COLO668 (cell line): ENCODE data around the gene TTC3.
"Not testable (repeated sequence)": the region's sequence is repeated elsewhere in the genome, so short reads cannot be mapped to it uniquely, and the experiment has no call there.

Experiments used
- DNase-seq: peaks from one replicate; lab custom pipeline; 2025; ENCODE audit not compliant: unreplicated experiment; lab: John Stamatoyannopoulos, UW

TTC3 gene

DNA sequence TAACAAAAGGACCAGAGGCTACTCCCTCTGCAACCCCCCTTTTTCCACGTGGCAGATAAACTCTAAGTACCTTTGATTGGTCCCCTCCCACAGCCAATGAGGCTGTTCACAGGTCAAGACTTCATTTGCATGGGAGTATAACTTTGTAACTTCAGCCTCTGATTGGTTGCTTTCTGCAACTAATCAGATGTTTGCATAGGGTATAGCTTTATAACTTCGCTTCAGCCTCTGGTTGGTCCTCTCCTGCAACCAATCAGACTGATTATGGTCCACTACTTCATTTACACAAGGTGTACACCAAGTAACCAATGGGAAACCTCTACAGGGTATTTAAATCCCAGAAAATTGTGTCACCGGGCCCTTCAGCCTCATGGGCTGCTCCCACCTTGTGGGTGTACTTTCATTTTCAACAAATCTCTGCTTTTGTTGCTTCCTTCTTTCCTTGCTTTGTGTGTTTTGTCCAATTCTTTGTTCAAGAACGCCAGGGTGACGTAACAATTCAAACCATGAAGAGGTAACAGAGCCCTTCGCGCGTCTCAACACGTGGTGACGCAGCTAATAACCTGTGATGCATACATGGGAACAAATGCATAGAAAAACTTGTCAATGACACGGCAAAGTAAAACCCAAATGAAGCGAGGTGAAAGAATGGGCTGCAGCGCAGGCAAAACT, 146.8 kb downstream of the TTC3 start:
- no peak for DNase-seq

DNA sequence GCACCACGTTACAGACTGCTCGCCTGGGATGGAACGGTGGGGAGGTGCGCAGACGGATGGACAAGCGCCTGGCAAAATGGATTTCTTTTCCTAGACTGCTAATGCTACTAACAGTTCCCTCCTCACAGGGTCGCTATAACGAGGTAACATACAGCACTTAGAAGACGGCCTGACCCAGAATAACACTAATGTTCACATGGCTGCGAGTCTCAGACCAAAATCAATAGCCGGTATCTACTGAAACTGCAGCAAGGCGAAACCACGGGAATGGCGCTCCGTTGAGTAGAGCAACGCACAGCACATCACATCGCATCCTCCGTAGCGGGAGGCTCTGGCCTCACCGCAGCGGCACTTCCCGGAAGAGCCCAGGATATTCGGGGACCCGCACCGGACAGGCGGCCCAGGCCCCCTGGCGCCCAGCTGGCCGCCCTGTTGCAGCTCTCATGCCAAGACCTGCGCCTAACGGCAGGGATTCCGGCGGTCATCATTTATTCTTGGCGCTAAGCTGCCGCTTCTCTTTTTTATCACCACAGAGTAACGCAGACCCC, 147.5 kb downstream of the TTC3 start:
- DNase-seq = peak; percentile 73

DNA sequence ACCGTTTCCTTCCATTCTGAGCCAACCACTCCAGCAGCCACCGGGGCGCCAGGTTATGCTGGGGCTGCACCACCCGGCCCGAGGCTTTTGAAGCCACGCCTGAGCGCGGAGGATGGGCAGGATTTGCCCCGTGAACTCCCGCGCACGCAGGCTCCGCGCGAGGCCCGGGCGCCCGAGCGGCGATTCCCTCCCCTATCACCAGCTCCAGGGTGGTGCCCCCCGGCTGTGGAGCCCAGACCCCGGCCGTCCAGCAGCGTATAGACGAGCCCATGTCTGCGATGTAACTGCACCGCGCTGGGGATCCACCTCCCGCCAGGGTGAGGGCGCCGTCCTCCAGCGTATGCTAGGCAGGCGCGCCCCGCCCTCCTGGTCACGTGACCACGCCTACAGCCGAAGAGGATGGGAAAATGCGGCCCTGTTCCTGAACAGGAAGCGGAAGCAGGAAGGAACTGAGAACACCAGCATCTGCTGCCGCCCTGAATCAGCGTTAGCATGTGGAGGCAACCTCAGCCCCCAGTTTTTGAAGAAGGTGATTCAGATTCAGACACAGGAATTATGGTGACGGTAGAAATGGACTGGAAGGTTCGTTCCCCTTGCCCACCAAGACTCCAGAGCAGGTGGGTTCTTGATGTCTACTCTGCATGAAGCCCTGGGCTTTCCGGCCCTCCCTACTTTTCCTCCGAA, 148.1 kb downstream of the TTC3 start:
- peak; percentile 97 for DNase-seq

DNA sequence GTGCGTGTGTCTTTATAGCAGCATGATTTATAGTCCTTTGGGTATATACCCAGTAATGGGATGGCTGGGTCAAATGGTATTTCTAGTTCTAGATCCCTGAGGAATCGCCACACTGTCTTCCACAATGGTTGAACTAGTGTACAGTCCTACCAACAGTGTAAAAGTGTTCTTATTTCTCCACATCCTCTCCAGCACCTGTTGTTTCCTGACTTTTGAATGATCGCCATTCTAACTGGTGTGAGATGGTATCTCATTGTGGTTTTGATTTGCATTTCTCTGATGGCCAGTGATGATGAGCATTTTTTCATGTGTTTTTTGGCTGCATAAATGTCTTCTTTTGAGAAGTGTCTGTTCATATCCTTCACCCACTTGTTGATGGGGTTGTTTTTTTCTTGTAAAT, 149.2 kb downstream of the TTC3 start:
- DNase-seq = not testable (repeated sequence)

DNA sequence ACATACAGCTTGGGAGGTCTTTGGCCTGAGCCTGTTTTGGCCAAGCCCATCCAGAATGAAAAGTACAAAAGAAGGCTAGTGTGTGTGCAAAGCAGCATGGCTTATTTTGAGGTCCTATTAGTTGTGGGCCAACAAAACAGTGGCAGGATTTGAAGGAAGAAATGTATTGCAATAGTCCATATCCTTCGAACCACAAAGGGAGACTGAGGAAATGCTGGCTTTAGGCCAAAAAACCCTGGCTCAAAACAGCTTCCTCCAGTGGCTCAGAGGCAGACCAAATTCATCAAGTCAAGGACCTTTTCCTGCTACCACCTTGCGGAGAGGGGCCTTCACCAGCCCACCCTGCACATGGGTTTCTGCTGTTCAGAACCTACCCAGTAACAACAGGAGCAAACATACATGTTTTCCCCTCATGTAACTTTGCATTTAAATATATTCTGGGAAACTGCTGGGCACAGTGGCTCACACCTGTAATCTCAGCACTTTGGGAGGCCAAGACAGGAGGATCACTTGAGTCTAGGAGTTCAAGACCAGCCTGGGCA, 150.8 kb downstream of the TTC3 start:
- DNase-seq = no peak

- DNase-seq = no peak
These were observed 152.1 kb downstream of the TTC3 start for GRCh38 chr21:37224861-37225839.

GRCh38 chr21:37226041-37226920, 153.2 kb downstream of the TTC3 start:
- no peak for DNase-seq

DNA sequence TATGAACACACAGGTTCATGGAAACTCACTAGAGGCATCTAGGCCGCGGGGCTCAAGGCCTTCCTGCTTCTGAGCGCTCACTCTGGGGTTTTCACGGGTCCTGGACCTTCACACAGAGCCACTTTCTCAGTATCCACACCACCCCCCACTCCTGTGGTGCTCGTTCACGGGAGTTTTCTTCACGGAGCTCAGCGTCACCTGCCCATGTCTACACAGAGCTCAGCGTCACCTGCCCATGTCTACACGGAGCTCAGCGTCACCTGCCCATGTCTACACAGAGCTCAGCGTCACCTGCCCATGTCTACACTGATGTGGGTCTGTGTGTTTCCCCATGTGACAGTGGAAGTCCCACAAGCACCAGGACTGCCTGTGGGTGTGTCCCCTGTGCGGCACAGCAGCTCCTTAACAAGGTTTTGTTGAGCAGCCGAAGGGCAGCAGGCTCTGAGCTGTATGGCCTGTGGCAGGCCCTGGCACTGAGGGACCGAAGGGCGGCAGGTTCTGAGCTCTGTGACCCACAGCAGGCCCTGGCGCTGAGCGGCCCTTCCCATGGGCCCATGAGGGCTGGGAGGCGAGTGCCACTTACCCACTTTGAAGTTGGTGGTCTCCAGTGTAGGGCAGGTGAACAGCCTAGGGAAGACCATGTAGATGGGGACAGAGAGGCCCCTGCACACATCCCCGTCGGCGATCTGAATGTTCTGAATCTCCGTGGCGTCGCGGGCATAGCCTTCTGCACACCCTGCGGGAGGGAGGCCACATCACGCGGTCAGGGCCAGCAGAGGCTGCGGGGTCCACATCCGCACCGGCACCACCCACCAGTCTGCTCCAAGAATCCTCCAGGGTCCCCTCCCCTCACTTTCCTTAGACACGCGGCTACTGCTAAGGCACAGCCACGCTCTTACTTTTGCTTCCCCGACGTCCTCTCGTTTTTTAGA, 154.3 kb downstream of the TTC3 start:
- no peak for DNase-seq

DNA sequence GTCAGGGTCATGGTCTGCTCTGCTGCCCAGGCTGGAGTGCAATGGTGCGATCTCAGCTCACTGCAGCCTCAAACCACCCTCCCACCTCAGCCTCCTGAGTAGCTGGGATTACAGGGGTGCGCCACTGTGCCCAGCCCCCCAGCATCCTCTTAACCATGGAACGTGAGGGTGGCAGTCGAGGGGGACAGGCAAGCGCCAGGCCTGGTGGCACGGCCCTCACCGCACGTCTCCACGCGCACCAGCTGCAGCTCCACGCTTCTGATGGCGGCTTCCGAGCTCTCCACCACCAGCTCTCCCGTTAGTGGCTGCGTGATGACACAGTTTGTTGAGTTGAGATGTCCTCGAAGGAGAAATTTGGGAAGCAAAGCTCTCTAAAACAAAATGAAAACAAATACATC, 154.9 kb downstream of the TTC3 start:
- DNase-seq = no peak

GRCh38 chr21:37230632-37231248, 157.7 kb downstream of the TTC3 start:
- DNase-seq = peak; percentile 87

- DNase-seq = peak; percentile 61
These were observed 158.2 kb downstream of the TTC3 start for GRCh38 chr21:37231249-37231645.

- DNase-seq = no peak
These were observed 158.6 kb downstream of the TTC3 start for GRCh38 chr21:37231671-37232070.

DNA sequence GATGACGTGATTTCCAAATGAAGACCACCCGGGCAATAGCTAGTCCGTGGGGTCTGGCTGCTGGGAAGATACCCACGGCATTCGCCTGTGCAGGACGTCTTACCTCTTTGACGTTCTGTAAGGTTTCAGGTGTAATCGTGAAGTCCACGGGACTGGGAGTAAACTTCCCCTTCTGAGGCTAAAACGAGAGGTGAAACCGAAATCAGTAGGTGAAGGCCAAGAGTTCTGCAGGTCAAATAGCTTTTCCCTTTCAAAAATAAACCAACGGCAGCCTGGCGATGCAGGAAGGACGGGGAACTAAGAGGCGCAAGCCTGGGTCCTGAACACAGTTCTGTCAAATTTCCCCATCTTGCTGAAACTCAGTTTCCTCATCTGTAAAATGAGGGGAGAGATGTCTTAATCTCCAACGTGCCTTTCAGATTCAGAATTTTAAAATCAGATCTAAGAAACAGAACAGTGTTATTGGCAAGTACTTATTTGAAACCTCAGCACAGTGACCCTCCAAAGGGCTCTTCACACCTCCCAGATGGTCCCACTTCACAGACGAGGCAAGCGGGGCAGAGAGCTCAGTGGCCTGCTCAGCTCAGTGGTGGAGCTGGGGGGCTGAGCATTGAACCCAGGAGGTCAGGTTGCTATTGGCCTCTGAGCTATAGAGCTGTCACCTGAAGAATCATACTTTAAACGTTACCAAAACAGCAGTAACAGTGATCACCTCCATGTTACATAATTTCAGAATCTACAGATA, 159.4 kb downstream of the TTC3 start:
- DNase-seq = no peak

DNA sequence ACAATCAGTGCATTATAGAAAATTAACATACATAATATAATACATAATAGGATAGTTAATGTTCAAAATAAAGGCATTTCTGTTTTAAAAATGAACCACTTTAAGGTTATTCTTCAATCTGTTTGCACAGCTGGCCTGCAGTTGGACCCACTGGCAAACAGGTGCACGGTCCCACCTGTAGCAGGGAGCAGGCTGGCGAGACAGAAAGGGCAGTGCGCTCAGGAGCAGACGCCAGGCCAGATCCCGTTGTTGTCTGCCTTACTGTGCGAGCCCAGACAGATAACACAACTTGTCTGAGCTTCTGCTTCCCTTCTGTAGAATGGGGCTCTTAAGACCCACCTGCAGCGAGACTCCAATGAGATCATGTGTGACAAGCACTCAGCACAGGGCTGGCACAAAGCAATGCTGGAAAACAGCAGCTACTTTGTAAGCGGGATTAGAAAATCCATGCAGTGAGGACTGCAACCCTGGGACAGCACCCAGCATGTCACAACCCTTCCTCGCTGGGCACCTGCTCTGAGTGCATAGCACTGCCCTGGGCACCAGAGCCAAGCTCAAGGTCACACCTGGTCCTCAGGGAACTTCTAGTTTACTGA, 160.6 kb downstream of the TTC3 start:
- DNase-seq = peak; percentile 87

GRCh38 chr21:37237346-37237745, 164.3 kb downstream of the TTC3 start:
- DNase-seq = no peak

DNA sequence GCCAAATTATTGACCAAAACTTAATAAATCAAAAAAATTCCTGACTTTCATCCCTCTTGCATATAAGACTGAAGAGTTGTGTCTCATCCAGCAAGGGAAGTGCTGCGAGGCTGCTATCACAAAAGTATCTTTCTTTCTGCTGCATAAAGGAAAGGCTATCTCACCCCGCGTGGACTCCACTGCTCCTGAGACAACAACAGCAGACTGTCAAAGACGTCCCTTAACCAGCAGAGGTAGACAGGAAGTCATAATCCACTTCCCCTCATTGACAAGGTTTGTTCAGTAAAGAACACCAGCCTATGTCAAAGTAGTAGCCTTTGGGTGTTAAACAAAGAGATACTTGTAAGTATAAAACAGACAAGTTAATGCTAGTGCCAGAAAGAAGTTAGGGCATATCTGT, 164.7 kb downstream of the TTC3 start:
- DNase-seq = no peak

DNA sequence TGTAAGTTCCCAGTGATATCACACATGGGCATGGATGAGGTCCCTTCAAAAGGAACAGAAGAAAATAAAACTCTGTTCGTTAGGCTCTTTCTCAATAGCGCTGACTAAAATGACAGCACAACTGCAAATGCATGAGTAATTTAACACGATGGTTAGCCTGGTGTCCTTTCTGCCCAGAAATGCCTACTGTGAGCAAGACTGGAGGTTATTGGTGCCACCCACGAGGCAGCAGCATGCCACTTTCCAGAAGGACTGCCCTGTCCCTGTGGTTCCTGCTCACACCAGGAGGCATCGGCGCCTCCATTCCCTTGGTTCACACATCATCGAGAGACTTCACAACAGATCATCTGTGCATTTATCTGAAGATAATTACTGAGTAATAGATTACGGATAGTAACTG, 167.9 kb downstream of the TTC3 start:
- DNase-seq = no peak

- DNase-seq = no peak
These were observed 168.4 kb downstream of the TTC3 start for GRCh38 chr21:37241426-37241825.
